ENCODE results near the gene CRYBA2.
A peak's percentile ranks its signal among the peaks of the same experiment; 100 is the strongest.

The CRYBA2 gene

DNA sequence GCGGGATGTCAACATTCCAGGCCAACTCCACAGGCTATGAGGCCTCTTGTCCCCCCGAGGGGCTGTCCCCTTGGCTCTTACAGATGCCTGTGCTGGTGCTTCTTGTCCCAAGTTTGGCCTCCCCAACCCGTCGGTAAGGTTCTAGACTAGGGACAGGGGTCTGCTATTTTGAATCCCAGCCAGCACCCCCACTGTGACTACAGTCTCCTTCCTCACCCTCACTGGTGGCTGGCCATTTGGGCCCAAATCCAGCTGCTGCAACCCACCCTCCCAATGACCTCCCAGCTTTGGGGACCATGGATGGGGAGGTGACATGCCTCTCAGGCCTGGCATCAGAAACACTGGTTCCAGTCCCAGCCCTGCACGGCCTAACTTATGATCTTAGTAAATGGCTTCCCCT is 29.4 kb upstream of the CRYBA2 start:
- no peak for DNase-seq

DNA sequence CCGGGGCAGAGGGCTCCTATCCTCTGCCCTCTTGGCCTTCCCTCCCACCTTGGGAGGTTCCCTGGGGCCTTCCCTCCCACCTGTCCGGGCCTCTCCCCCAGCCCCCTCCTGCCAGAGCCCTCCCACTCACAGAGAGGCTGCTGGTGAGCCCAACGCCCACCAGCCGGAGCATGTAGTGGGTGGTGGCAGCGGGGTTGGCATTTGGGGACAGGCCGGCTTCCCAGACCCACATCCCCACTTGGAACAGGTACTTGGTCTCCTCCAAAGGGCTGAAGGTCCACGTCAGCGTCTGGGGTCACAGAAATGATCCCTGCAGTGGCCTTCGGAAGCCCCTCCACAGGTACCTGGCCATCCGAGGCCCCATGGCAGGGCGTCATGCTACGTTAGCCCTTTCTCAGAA is 28.8 kb upstream of the CRYBA2 start:
- DNase-seq, result no peak

DNA sequence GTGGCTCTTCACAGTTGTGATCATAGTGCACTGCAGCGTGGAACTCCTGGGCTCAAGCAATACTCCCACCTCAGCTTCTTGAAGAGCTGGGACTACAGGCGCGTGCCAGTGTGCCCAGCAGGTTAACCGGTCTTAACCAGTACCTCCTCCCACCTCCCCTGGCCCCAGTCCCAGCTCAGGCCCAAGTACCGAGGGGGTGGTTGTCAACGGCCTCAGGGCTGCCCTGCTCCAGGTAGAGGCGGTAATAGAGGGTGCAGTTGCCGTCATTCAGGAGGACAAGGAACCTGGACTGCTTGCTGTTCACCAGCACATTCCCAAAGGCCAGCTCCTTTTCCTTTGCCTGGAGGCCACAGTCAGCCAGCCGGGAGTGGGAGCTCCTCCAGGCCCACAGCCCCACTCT is 28.4 kb upstream of the CRYBA2 start:
- DNase-seq, result no peak

DNA sequence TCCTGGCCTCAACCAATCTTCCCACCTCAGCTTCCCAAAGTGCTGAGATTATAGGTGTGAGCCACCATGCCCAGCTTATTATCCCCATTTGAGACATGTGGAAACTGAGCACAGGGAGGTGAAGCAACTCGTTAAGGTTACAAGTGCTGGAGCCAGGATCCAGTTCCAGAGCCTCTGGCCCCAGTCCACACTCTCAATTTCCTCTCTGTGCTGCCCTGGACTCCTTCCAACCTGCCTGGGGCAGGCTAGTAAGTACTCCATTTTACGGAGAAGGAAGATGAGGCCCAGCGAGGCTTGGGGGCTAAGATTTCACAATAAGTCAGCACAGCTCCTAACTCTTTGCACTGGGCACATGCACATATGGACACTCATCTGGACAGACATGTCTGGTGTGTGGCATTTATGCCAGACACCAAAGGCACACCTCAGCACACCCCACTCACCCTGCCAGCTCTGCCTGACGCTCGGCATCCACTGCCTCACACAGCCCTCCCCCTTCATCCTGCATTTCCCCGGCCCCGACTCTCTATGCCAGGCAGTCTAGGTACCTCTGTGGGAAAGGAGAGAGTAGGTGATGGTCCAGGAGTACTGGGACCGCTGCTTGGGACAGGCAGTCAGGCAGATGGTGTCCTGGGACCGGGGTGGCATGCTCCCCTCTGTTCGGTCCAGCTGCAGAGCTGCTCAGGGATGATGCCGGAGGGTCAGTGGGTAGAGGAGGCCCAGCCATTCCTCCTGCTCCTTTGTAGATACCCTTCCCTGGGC is 27.6 kb upstream of the CRYBA2 start:
- no peak for DNase-seq

DNA sequence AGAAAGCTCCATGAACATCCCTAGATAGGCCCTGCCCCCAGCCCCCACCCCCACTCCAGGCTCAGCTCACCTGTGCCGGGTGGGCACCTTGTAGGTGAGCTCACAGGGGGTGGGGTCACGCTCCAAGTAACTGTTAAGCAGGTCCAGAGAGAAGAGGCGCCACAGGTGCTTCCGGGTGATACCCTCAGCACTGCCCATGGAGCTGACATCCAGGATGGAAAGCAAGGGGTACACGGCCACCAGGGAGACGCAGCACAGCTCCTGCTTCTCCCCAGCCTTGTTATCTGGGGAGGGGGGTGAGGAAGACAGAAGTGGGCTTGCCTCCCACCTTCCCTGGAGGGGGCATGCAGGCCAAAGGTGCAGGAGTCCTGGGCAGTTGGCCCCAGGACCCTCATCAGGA is 26.2 kb upstream of the CRYBA2 start:
- DNase-seq, result no peak

DNA sequence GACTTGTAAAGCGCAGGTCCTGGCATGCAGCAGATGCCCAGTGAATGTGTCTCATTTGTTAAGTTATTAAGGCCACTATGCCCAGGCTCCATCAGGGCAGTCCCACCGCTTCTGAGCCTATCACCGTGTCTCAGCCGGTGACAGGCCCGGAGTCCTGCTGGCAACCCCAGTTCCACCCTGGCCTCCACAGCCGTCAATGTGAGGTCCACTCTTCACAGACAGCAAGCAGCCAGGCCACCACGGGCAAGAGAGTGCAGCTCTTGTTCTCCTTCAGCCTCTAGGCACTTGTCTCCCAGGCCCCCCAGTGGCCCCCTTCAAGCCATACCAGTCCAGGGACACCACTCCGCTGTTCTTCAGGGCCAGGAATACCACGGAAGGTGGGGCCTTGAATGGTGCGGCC is 25.5 kb upstream of the CRYBA2 start:
- DNase-seq, result no peak

DNA sequence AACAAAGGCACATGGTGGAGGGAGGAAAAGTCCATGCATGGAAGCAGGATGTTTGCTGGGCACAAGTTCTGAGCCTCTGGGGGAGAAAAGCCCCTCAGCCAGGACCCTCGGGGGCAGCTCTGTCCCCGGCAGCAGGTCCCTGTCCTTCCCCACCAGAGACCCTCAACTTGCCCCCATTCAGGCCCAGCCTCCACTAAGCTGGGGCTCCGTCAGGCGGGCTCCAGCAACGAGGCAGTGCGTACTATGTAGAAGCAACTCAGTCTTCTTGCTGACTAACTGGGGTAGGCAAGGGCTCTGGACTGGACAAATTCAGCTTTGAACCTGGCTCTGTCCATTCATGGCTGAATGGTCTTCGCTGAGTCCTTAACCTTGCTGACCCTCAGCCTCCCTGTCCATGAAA is 25.1 kb upstream of the CRYBA2 start:
- no peak for DNase-seq

GRCh38 chr2:219017201-219017931 is 24.1 kb upstream of the CRYBA2 start:
- peak; percentile 73 for DNase-seq

DNA sequence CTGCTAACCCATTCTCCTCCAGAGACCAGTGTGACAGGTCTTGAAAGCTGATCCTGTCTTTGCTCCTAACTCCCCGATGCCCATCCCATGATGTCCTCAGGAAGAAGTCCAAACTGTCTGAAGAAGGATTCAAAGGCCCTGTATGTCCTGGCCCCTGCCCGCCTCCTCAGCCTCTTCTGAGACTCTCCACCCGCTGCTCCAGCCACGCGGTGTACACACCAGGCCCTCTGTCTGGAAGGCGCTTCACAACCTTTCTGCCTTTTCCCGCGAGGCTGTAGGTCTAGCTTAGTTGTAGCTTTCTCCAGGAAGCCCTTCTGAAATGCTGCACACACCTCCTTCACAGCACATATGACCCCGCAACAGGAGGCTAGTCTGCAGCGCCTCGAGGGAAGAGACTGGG is 23.5 kb upstream of the CRYBA2 start:
- DNase-seq, result no peak

DNA sequence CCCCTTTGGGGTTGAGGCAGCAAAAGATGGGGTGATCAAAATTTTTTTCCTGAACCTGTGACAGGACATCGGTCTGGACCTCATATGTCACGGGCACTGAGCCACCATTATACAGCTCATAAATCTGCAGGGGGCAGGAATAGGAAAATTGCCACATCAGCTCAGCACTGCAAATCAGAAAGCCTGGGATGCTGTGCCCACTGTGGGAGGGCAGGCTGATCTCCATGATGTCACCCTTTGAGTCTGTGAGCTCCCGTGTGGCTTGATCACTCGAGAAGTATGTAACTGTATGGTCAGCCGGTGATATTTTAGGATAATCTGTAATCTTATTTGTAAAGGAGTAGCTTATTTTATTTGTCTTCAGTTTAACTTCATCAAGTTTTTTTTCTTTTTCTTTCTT is 17.7 kb upstream of the CRYBA2 start:
- DNase-seq, result no peak

GRCh38 chr2:219010162-219010756 is 17.0 kb upstream of the CRYBA2 start:
- no peak for DNase-seq

DNA sequence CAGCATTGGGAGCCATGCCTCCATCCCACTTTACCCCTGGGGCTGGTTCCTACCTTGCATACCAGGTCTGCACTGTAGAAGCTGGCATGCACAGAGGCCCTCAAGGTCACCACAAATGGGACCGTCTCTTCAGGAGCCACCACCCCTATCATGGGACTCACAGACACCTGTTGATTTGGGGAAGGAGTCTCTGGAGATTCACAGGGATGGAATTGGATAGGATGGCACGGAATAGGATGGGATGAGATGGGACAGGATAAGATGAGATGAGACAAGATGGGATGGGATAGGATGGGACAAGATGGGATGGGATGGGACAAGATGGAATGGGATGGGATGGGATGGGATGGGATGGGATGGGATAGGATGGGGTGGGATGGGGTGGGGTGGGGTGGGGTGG is 16.1 kb upstream of the CRYBA2 start:
- DNase-seq, result no peak

DNA sequence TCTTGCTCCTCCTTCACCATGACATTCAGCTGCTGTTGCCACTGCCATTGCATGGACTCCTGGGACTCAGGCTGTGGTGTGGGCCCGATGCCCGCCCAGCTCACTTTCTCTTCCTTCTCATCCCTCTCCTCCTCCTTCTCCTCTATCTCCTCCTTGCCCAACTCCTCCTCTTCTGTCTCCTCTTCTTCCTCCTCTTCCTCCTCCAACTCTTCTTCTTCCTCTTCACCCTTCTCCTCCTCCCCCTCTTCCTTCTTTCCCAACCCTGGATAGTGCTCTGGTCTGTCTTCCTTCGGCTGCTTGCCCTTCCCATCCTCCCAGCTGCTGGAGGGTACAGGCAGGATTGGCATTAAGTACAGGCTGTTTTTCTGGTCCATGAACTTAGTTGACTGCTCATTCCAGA is 10.8 kb upstream of the CRYBA2 start:
- DNase-seq, result no peak

- DNase-seq, result no peak
Measured at GRCh38 chr2:219003267-219003634, 10.0 kb upstream of the CRYBA2 start.

- DNase-seq, result no peak
Measured at GRCh38 chr2:219002395-219003266, 9.4 kb upstream of the CRYBA2 start.

- no peak for DNase-seq
Measured at GRCh38 chr2:219001577-219002394, 8.6 kb upstream of the CRYBA2 start.

GRCh38 chr2:219001100-219001576 is 7.9 kb upstream of the CRYBA2 start:
- DNase-seq, result no peak

- no peak for DNase-seq
Measured at GRCh38 chr2:219000569-219000960, 7.3 kb upstream of the CRYBA2 start.

DNA sequence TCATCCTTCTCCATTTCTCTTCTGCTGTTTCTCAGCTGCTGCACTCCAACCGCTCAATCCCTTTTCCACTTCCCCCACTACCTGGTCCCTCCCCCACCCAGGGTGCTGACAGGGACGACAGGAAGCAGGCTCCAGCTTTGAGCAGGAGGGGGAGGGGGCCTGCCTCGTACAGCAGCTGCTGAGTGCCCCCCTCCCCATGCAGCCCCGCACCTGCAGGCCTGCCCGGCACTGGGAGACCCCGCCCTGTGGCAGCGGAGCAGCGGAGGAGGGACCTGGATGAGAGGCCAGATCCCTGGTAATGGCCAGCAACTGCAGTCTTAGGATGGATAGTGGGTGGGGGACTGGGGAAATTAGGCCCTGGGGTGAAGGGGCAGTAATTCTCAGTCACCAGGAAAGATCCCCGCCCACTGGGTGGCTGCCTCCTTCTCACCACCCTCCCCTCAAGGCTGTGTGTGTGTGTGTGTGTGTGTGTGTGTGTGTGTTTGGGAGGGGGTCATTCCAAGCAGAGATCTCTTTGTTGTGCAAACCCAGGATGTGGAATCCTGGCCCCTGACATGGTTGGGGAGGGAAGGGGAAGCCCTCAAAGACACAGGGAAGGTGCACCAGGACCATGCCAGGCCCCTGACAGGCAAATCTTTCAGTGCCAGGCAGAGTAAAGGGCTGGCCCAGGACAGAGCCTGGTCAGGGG is 6.8 kb upstream of the CRYBA2 start:
- no peak for DNase-seq

GRCh38 chr2:218999021-218999880 is 6.0 kb upstream of the CRYBA2 start:
- DNase-seq, result no peak
